Neutrophil (primary cell): ENCODE measurements around the gene MRPL38.

Source experiments
- H3K27ac ChIP-seq: fragments of 200-600 bp; sonication (generic); 2 replicates; pipeline ENCODE4 v1.5.1; 2016; ENCODE audit warnings: mild to moderate bottlenecking, moderate library complexity
- H3K27me3 ChIP-seq: fragments of 200-600 bp; sonication (generic); 2 replicates; pipeline ENCODE4 v1.6.0; 2016; ENCODE audit warnings: mild to moderate bottlenecking
- H3K36me3 ChIP-seq: fragments of 200-600 bp; sonication (generic); 2 replicates; pipeline ENCODE4 v1.5.1; 2017
- H3K4me1 ChIP-seq, 2 experiments: fragments of 200-600 bp in 1 of 2; sonication (generic) in 1 of 2; 1 replicate in 1 of 2; 2 replicates in 1 of 2; pipeline versions ENCODE4 v1.5.1 to v1.6.1; 2013 to 2016; ENCODE audit warnings: low read depth in 1 of 2, low read length in 1 of 2, mild to moderate bottlenecking in 1 of 2, moderate library complexity in 1 of 2; ENCODE audit not compliant: control insufficient read depth in 1 of 2, insufficient read depth in 1 of 2
- H3K4me3 ChIP-seq, 2 experiments: fragments of 200-600 bp in 1 of 2; sonication (generic) in 1 of 2; 1 replicate in 1 of 2; 2 replicates in 1 of 2; pipeline ENCODE4 v1.5.1; 2013 to 2016; ENCODE audit warnings: low read depth in 1 of 2, low read length in 1 of 2, mild to moderate bottlenecking in 1 of 2, moderate library complexity in 1 of 2
- H3K9me3 ChIP-seq: fragments of 200-600 bp; sonication (generic); 2 replicates; pipeline ENCODE4 v1.5.1; 2016
- CTCF ChIP-seq: fragments of 200-600 bp; sonication (generic); IDR thresholded peaks from 2 replicates; pipeline ENCODE4 v1.5.1; 2016; ENCODE audit warnings: antibody characterized with exemption

MRPL38 gene

GRCh38 chr17:75919611-75920010 is 14.9 kb upstream of the MRPL38 start:
- Histone ChIP-seq H3K4me1 (peaks cover 0 to 8% of the 10 kb centered on the region in 2 experiments), H3K27ac (no peak overlapping the region), H3K36me3 (no peaks in the 10 kb centered on the region), H3K4me3 (no peak overlapping the region), H3K9me3 (no peaks in the 10 kb centered on the region), H3K27me3 (no peaks in the 10 kb centered on the region)
- no peak for TF ChIP-seq CTCF

GRCh38 chr17:75917917-75918445 is 13.3 kb upstream of the MRPL38 start:
- no peak overlapping the region for H3K4me3 ChIP-seq
- no peaks in the 10 kb centered on the region for H3K36me3 ChIP-seq
- TF ChIP-seq CTCF, result no peak
- H3K27me3 ChIP-seq, result no peaks in the 10 kb centered on the region
- H3K9me3 ChIP-seq, result no peaks in the 10 kb centered on the region
- H3K27ac ChIP-seq, result no peak overlapping the region
- peaks cover 0 to 8% of the 10 kb centered on the region in 2 experiments for H3K4me1 ChIP-seq

GRCh38 chr17:75917141-75917916 is 12.6 kb upstream of the MRPL38 start:
- H3K36me3 ChIP-seq, result no peaks in the 10 kb centered on the region
- H3K27me3 ChIP-seq, result no peaks in the 10 kb centered on the region
- H3K27ac ChIP-seq, result no peak overlapping the region
- no peak overlapping the region for H3K4me3 ChIP-seq
- H3K9me3 ChIP-seq, result no peaks in the 10 kb centered on the region
- TF ChIP-seq CTCF, result no peak
- peaks cover 0 to 8% of the 10 kb centered on the region in 2 experiments for H3K4me1 ChIP-seq

GRCh38 chr17:75915268-75915667 is 10.6 kb upstream of the MRPL38 start:
- peaks cover 0 to 6% of the 10 kb centered on the region in 2 experiments for H3K4me1 ChIP-seq
- no peaks in the 10 kb centered on the region for H3K36me3 ChIP-seq
- no peaks in the 10 kb centered on the region for H3K27me3 ChIP-seq
- no peak for TF ChIP-seq CTCF
- H3K9me3 ChIP-seq, result no peaks in the 10 kb centered on the region
- H3K4me3 ChIP-seq, result no peak overlapping the region
- no peak overlapping the region for H3K27ac ChIP-seq

- no peaks in the 10 kb centered on the region for H3K36me3 ChIP-seq
- H3K27me3 ChIP-seq, result no peaks in the 10 kb centered on the region
- H3K4me3 ChIP-seq, result no peak overlapping the region
- peaks cover 0 to 5% of the 10 kb centered on the region in 2 experiments for H3K4me1 ChIP-seq
- TF ChIP-seq CTCF, result no peak
- no peak overlapping the region for H3K27ac ChIP-seq
- H3K9me3 ChIP-seq, result no peaks in the 10 kb centered on the region
These were observed 10.1 kb upstream of the MRPL38 start for GRCh38 chr17:75914643-75915267.
